ENCODE data around the gene IQCM. TPM values are rescaled to one million over a fixed set of nuclear protein-coding genes. Genes with fewer than 3 reads are reported as not detected.

IQCM gene
- total RNA-seq, 1 experiment from 2014 or later = not detected

DNA sequence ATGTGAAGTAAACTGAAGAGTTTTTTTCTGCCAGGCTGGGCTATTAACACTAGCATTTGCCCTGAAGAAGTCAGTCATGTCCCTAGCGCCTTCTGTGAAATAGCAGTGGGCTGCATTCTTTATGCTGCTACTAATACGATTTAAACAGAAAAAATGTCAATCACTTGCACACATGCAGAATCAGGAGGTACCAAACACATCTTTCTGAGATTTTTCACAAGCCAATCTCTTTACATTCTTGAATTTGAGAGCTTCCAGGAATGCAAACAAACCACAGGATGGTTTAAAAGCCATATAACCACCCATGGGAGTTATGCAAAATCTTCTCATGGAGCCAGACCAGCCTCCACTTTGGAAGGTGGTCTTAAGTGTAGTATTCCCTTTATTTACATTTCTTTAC lies 220.1 kb downstream of the IQCM start:
- Histone ChIP-seq H3K9me3 (ENCODE audit: low read length) (no peaks in the 10 kb centered on the region), H3K9me2 (replicated peaks; ENCODE audit: low read length) (no peaks in the 10 kb centered on the region), H3K27me3 (ENCODE audit: low read length) (no peaks in the 10 kb centered on the region), H2AFZ (ENCODE audit: low read length) (no peak overlapping the region), H3K4me3 (ENCODE audit: low read length) (no peak overlapping the region), H3K4me2 (ENCODE audit: low read length) (no peak overlapping the region), H4K20me1 (ENCODE audit: low read length) (no peaks in the 10 kb centered on the region), H3F3A (ENCODE audit: low read length, unreplicated experiment) (no peaks in the 10 kb centered on the region), H3K36me3 (ENCODE audit: low read depth, low read length) (no peaks in the 10 kb centered on the region), H3K79me2 (ENCODE audit: low read length) (no peaks in the 10 kb centered on the region), H3K27ac (ENCODE audit: low read length) (no peak overlapping the region), H3K9ac (ENCODE audit: low read length) (no peak overlapping the region), H3K4me1 (ENCODE audit: insufficient read depth, low read length) (no peaks in the 10 kb centered on the region)
- DNase-seq = no peak
- intact Hi-C loops (cut with micrococcal nuclease) = no loop called here
- no peak for ATAC-seq
- POLR2A ChIA-PET (ENCODE audit: unreplicated experiment) = no interaction called here
- no peak for TF ChIP-seq EZH2 (IDR thresholded peaks at IDR 0.05; ENCODE audit: low read length, unreplicated experiment)
- no TSS peak for BruUV-seq (replicated peaks)
- CTCF ChIA-PET = no interaction called here

DNA sequence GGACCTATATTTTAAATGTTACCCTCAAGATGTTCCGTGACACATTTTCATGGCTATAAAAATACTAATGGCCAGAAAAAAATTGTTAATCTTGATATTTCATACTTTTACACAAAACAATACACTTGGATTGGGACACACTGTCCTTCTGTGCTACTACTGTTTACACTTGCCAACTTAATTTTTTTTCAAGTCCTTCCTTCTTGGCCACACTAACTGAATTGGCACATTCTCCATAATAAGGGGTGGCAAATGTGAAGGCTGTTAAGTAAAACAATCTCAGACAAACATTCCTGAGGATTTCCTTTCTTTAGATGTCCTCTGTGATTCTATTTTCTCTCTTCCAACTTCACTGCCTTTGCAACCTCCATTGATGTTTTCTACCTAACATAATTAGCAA lies 225.8 kb downstream of the IQCM start:
- DNase-seq (no peak), ATAC-seq (no peak)
- ChIA-PET CTCF (no interaction called here), POLR2A (ENCODE audit: unreplicated experiment) (no interaction called here)
- no peaks in the 10 kb centered on the region for H3K27me3 ChIP-seq (ENCODE audit: low read length)
- TF ChIP-seq, protein P1, sequence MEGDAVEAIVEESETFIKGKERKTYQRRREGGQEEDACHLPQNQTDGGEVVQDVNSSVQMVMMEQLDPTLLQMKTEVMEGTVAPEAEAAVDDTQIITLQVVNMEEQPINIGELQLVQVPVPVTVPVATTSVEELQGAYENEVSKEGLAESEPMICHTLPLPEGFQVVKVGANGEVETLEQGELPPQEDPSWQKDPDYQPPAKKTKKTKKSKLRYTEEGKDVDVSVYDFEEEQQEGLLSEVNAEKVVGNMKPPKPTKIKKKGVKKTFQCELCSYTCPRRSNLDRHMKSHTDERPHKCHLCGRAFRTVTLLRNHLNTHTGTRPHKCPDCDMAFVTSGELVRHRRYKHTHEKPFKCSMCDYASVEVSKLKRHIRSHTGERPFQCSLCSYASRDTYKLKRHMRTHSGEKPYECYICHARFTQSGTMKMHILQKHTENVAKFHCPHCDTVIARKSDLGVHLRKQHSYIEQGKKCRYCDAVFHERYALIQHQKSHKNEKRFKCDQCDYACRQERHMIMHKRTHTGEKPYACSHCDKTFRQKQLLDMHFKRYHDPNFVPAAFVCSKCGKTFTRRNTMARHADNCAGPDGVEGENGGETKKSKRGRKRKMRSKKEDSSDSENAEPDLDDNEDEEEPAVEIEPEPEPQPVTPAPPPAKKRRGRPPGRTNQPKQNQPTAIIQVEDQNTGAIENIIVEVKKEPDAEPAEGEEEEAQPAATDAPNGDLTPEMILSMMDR (conservative IDR thresholded peaks at IDR 0.05; ENCODE audit: low read depth, low read length) = no peak
- TF ChIP-seq EZH2phosphoT487 (IDR thresholded peaks at IDR 0.05; ENCODE audit: borderline replicate concordance, low read length) (no peak), EZH2 (IDR thresholded peaks at IDR 0.05; ENCODE audit: low read length, unreplicated experiment) (no peak)
- no peak overlapping the region for H3K9ac ChIP-seq (ENCODE audit: low read length)
- no peak overlapping the region for H3K27ac ChIP-seq (ENCODE audit: low read length)
- H3K9me2 ChIP-seq (replicated peaks; ENCODE audit: low read length) = no peaks in the 10 kb centered on the region
- H3K36me3 ChIP-seq (ENCODE audit: low read depth, low read length) = no peaks in the 10 kb centered on the region
- H4K20me1 ChIP-seq (ENCODE audit: low read length) = no peaks in the 10 kb centered on the region
- H3K79me2 ChIP-seq (ENCODE audit: low read length) = no peaks in the 10 kb centered on the region
- no peak overlapping the region for H3K4me2 ChIP-seq (ENCODE audit: low read length)
- BruUV-seq (replicated peaks) = no TSS peak
- no peak overlapping the region for H3K4me3 ChIP-seq (ENCODE audit: low read length)
- H3K9me3 ChIP-seq (ENCODE audit: low read length) = no peaks in the 10 kb centered on the region
- intact Hi-C loops (cut with micrococcal nuclease) = no loop called here
- no peak overlapping the region for H2AFZ ChIP-seq (ENCODE audit: low read length)
- H3K4me1 ChIP-seq (ENCODE audit: insufficient read depth, low read length) = no peaks in the 10 kb centered on the region
- no peaks in the 10 kb centered on the region for H3F3A ChIP-seq (ENCODE audit: low read length, unreplicated experiment)

DNA sequence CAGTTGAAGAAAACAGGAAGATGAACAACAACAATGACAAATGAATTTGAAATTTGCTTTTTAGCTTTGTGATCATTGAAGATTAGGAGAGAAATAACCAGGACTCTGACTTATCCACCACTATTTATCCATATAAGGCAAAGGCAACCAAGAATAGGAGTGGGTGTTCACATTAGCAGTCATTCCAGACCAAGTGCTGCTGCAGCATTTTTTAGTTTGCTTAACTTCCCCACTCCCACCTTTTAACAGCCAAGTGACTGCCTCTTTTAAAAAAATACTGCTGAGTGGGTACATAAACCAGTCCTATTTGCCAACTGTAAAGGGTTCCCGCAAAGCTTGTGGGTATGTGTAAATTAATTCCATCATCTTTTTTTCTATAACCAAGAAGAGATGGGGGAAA lies 230.9 kb downstream of the IQCM start:
- Histone ChIP-seq H3K4me1 (ENCODE audit: insufficient read depth, low read length) (no peaks in the 10 kb centered on the region), H3K9me3 (ENCODE audit: low read length) (no peaks in the 10 kb centered on the region), H3K27ac (ENCODE audit: low read length) (no peak overlapping the region), H3K79me2 (ENCODE audit: low read length) (no peaks in the 10 kb centered on the region), H2AFZ (ENCODE audit: low read length) (no peak overlapping the region), H3K4me3 (ENCODE audit: low read length) (no peak overlapping the region), H3K4me2 (ENCODE audit: low read length) (no peak overlapping the region), H3K27me3 (ENCODE audit: low read length) (no peaks in the 10 kb centered on the region), H3K9me2 (replicated peaks; ENCODE audit: low read length) (no peaks in the 10 kb centered on the region), H3F3A (ENCODE audit: low read length, unreplicated experiment) (no peaks in the 10 kb centered on the region), H3K9ac (ENCODE audit: low read length) (no peak overlapping the region), H4K20me1 (ENCODE audit: low read length) (no peaks in the 10 kb centered on the region), H3K36me3 (ENCODE audit: low read depth, low read length) (no peaks in the 10 kb centered on the region)
- no TSS peak for BruUV-seq (replicated peaks)
- ChIA-PET CTCF (no interaction called here), POLR2A (ENCODE audit: unreplicated experiment) (no interaction called here)
- intact Hi-C loops (cut with micrococcal nuclease) = no loop called here
- TF ChIP-seq, protein P1 (conservative IDR thresholded peaks at IDR 0.05; ENCODE audit: low read depth, low read length) = no peak
- TF ChIP-seq EZH2phosphoT487 (IDR thresholded peaks at IDR 0.05; ENCODE audit: borderline replicate concordance, low read length) = no peak
- no peak for TF ChIP-seq EZH2 (IDR thresholded peaks at IDR 0.05; ENCODE audit: low read length, unreplicated experiment)
- no peak for DNase-seq
- ATAC-seq = no peak

Data from PC-3 (cell line).